SK-N-SH treated with all-trans-retinoic acid at 6 μM for 48 hours (cell line): ENCODE data around the gene GRK7.

Experiments used
- ARNTL ChIP-seq: fragments of 450-650 bp; formaldehyde crosslinking; IDR thresholded peaks from 2 replicates; pipeline ENCODE4 v1.5.0; 2020; ENCODE audit warnings: low read depth, mild to moderate bottlenecking, moderate library complexity, borderline replicate concordance
- CREB5 ChIP-seq: fragments of 250-450 bp; sonication (Bioruptor Pico); IDR thresholded peaks from 2 replicates; pipeline ENCODE4 v1.5.1; 2020; ENCODE audit warnings: low read depth, mild to moderate bottlenecking, moderate library complexity
- ISL1 ChIP-seq: fragments of 250-450 bp; sonication (Bioruptor Pico); IDR thresholded peaks from 2 replicates; pipeline ENCODE4 v2.1.2; 2022; ENCODE audit warnings: mild to moderate bottlenecking, moderate library complexity
- OSR1 ChIP-seq: fragments of 250-450 bp; sonication (Bioruptor Pico); IDR thresholded peaks from 2 replicates; pipeline ENCODE4 v1.8.0; 2022; ENCODE audit warnings: moderate library complexity, mild to moderate bottlenecking, inconsistent platforms
- PPARA ChIP-seq: fragments of 250-450 bp; sonication (Bioruptor Pico); IDR thresholded peaks from 2 replicates; pipeline ENCODE4 v1.5.0; 2020; ENCODE audit warnings: mild to moderate bottlenecking, borderline replicate concordance
- SNAI2 ChIP-seq: fragments of 250-450 bp; sonication (Bioruptor Pico); IDR thresholded peaks from 2 replicates; pipeline ENCODE4 v1.5.0; 2020; ENCODE audit warnings: mild to moderate bottlenecking, moderate library complexity
- ZFP3 ChIP-seq: fragments of 250-450 bp; sonication (Bioruptor Pico); IDR thresholded peaks from 2 replicates; pipeline ENCODE4 v1.5.0; 2020; ENCODE audit warnings: mild to moderate bottlenecking, moderate library complexity
- ZNF70 ChIP-seq: fragments of 450-650 bp; formaldehyde crosslinking; IDR thresholded peaks from 2 replicates; pipeline ENCODE4 v1.5.0; 2020; ENCODE audit warnings: mild to moderate bottlenecking, moderate library complexity
- ZNF8 ChIP-seq: fragments of 450-650 bp; formaldehyde crosslinking; IDR thresholded peaks from 2 replicates; pipeline ENCODE4 v1.5.0; 2020; ENCODE audit warnings: mild to moderate bottlenecking, moderate library complexity
- TF ChIP-seq, protein P1 (sequence below): fragments of 250-450 bp; sonication (Bioruptor Pico); IDR thresholded peaks from 2 replicates; pipeline ENCODE4 v1.8.0; 2020; ENCODE audit warnings: mild to moderate bottlenecking, moderate library complexity, borderline replicate concordance
- TF ChIP-seq, protein P2 (sequence below): fragments of 250-450 bp; sonication (Bioruptor Pico); IDR thresholded peaks from 2 replicates; pipeline ENCODE4 v1.5.1; 2021; ENCODE audit warnings: mild to moderate bottlenecking, moderate library complexity

DNA sequence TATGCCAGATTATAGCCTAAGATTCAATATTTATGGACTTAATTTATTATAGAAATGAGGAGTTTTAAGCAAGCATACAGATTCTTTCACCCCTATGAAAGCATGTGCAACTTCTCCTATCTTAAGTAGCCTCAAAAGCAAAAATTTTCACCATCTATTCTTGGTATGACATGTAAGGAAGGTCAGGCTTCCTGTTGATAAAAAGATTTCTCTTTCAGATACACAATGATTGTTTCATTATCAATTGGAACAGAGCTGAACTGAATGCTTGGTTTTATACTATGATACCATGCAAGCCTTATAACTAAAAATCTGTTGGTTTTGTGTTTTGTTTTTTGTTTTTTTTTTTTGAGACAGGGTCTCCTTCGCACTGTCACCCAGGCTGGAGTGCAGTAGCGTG, 3.9 kb downstream of the GRK7 start:
- TF ChIP-seq ISL1 (CRISPR knock-in tag) = no peak
- TF ChIP-seq, protein P1, sequence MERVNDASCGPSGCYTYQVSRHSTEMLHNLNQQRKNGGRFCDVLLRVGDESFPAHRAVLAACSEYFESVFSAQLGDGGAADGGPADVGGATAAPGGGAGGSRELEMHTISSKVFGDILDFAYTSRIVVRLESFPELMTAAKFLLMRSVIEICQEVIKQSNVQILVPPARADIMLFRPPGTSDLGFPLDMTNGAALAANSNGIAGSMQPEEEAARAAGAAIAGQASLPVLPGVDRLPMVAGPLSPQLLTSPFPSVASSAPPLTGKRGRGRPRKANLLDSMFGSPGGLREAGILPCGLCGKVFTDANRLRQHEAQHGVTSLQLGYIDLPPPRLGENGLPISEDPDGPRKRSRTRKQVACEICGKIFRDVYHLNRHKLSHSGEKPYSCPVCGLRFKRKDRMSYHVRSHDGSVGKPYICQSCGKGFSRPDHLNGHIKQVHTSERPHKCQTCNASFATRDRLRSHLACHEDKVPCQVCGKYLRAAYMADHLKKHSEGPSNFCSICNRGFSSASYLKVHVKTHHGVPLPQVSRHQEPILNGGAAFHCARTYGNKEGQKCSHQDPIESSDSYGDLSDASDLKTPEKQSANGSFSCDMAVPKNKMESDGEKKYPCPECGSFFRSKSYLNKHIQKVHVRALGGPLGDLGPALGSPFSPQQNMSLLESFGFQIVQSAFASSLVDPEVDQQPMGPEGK (CRISPR knock-in tag) = no peak
- no peak for TF ChIP-seq ZNF70 (CRISPR knock-in tag)
- TF ChIP-seq OSR1 = no peak
- TF ChIP-seq ZFP3 (CRISPR knock-in tag) = no peak
- TF ChIP-seq SNAI2 (CRISPR knock-in tag) = no peak
- no peak for TF ChIP-seq ARNTL (CRISPR knock-in tag)
- no peak for TF ChIP-seq ZNF8 (CRISPR knock-in tag)
- TF ChIP-seq CREB5 = no peak
- TF ChIP-seq PPARA (CRISPR knock-in tag) = no peak
- TF ChIP-seq, protein P2, sequence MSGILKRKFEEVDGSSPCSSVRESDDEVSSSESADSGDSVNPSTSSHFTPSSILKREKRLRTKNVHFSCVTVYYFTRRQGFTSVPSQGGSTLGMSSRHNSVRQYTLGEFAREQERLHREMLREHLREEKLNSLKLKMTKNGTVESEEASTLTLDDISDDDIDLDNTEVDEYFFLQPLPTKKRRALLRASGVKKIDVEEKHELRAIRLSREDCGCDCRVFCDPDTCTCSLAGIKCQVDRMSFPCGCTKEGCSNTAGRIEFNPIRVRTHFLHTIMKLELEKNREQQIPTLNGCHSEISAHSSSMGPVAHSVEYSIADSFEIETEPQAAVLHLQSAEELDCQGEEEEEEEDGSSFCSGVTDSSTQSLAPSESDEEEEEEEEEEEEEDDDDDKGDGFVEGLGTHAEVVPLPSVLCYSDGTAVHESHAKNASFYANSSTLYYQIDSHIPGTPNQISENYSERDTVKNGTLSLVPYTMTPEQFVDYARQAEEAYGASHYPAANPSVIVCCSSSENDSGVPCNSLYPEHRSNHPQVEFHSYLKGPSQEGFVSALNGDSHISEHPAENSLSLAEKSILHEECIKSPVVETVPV (CRISPR knock-in tag) = no peak
